ENCODE measurements around the gene SGO1. TPM values are rescaled to one million over a fixed set of nuclear protein-coding genes. Genes with fewer than 3 reads are reported as not detected.

Gene SGO1
- polyA plus RNA-seq, 3 donors, result 8.5 to 12.5 (median 10.7) TPM

- no peak for DNase-seq (ENCODE audit: extremely low read depth in 1 of 11, low read depth in 9 of 11, low spot score in 4 of 11)
These were observed 62.8 kb downstream of the SGO1 start for GRCh38 chr3:20123131-20123652.

GRCh38 chr3:20121088-20121487 is 64.9 kb downstream of the SGO1 start:
- DNase-seq (ENCODE audit: extremely low read depth in 1 of 11, low read depth in 9 of 11, low spot score in 4 of 11), result no peak

Other genes with a start within 250 kb of the SGO1 start
- gene RAB5A, start 239.1 kb downstream of the SGO1 start, polyA plus RNA-seq (ENCODE audit: insufficient read length in 3 of 3), result 10 to 100 TPM; 69.3 to 85.6 (median 69.6) TPM
- gene PP2D1, start 173.9 kb downstream of the SGO1 start, polyA plus RNA-seq (ENCODE audit: insufficient read length in 3 of 3), result 1 to 10 TPM in 1 of 3 donors, under 1 TPM in 2; 0.59 to 1.0 (median 0.59) TPM
- 10 to 100 TPM; 21.8 to 27.4 (median 22.8) TPM for gene KAT2B, start 145.8 kb downstream of the SGO1 start, polyA plus RNA-seq (ENCODE audit: insufficient read length in 3 of 3)